GM21825 (cell line): ENCODE results near the gene ZER1.

ENCODE experiments used
- ATAC-seq: cut with Tn5 transposase; IDR thresholded peaks from one replicate; pipeline ENCODE4 v1.9.1; 2021; ENCODE audit warnings: mild to moderate bottlenecking, moderate library complexity; ENCODE audit not compliant: unreplicated experiment

The ZER1 gene

GRCh38 chr9:128743421-128743820, 28.3 kb downstream of the ZER1 start:
- ATAC-seq = no peak

GRCh38 chr9:128742401-128742800, 29.3 kb downstream of the ZER1 start:
- ATAC-seq = no peak

- no peak for ATAC-seq
Measured at GRCh38 chr9:128735373-128735772, 36.4 kb downstream of the ZER1 start.

- no peak for ATAC-seq
Measured at GRCh38 chr9:128733256-128733655, 38.5 kb downstream of the ZER1 start.

GRCh38 chr9:128732576-128732975, 39.2 kb downstream of the ZER1 start:
- no peak for ATAC-seq

- ATAC-seq = no peak
Measured at GRCh38 chr9:128731691-128732090, 40.0 kb downstream of the ZER1 start.

- ATAC-seq = no peak
Measured at GRCh38 chr9:128731093-128731492, 40.6 kb downstream of the ZER1 start.

- ATAC-seq = no peak
Measured at GRCh38 chr9:128729766-128730517, 41.8 kb downstream of the ZER1 start.

- ATAC-seq = no peak
Measured at GRCh38 chr9:128729302-128729701, 42.4 kb downstream of the ZER1 start.

- ATAC-seq = no peak
Measured at GRCh38 chr9:128728298-128728697, 43.4 kb downstream of the ZER1 start.

GRCh38 chr9:128727640-128728248, 44.0 kb downstream of the ZER1 start:
- ATAC-seq = no peak

- ATAC-seq = no peak
Measured at GRCh38 chr9:128724744-128725211, 46.9 kb downstream of the ZER1 start.

- ATAC-seq = peak; percentile 89
Measured at GRCh38 chr9:128723866-128724743, 47.6 kb downstream of the ZER1 start, which contains the start of gene ZDHHC12. ZDHHC12 (minus strand) TSS chr9:128724127; CDS start chr9:128724093, 34 bp downstream.

GRCh38 chr9:128723352-128723865, 48.3 kb downstream of the ZER1 start:
- ATAC-seq = no peak

GRCh38 chr9:128722380-128723351, 49.1 kb downstream of the ZER1 start:
- ATAC-seq = no peak

GRCh38 chr9:128721487-128722010, 50.2 kb downstream of the ZER1 start:
- no peak for ATAC-seq

- ATAC-seq = no peak
Measured at GRCh38 chr9:128720841-128721486, 50.8 kb downstream of the ZER1 start.

GRCh38 chr9:128719919-128720605, 51.7 kb downstream of the ZER1 start:
- no peak for ATAC-seq

GRCh38 chr9:128718475-128718874, 53.3 kb downstream of the ZER1 start:
- ATAC-seq = no peak
